Dermis lymphatic vessel endothelial cell (primary cell): ENCODE data around the gene MIA3. TPM values are rescaled to one million over a fixed set of nuclear protein-coding genes. Genes with fewer than 3 reads are reported as not detected.

Experiments
- total RNA-seq: library from RNA; depleted of rRNA; stranded (reverse); fragments of >200 nt; gene quantifications from 2 replicates; pipeline ENCODE4 v1.2.1, GENCODE V29; 2014

The MIA3 gene
- total RNA-seq = 31.4 and 35.7 TPM in 2 replicates

DNA sequence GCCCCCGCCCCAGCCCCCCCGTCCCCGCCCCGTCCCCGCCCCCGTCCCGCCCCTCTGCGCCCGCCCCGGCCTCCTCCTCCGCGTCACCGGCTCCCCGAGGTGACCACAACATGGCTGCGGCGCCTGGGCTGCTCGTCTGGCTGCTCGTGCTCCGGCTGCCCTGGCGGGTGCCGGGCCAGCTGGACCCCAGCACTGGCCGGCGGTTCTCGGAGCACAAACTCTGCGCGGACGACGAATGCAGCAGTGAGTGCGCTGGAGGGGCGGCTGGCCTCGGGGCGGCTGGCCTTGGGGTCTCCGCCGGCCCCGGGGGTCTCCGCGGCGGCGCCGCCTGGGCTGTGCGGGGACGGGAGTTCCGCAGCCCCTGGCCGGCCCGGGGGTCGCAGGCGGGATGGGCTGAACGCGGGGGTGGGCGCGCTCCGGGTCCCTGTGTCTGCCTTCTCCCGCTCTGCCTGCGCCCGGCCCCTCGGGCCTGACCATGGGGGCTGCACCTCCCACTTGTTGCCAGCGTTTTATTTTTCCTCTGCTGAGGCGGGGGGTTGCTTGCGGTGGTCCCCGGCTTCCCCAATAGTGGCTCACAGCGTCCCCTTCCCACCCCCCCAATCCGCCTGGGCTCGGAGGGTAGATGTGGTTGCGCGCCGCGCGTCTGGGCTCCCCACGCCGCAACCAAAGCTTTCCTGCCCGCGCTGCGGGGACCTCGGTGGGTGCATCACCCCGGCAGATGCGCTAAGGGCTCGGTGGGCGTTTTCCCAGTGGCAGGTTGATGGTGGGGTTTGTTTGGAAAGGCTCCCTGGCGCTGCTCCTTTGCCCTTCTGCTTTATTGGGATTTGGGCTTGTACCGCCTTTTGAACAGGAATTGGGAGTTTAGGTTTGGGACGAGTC lies at the start of gene MIA3:
TSS of gene MIA3 (plus strand) at position 97 of the 879 bp plus-strand sequence. CDS start at position 111, 14 bp downstream.

DNA sequence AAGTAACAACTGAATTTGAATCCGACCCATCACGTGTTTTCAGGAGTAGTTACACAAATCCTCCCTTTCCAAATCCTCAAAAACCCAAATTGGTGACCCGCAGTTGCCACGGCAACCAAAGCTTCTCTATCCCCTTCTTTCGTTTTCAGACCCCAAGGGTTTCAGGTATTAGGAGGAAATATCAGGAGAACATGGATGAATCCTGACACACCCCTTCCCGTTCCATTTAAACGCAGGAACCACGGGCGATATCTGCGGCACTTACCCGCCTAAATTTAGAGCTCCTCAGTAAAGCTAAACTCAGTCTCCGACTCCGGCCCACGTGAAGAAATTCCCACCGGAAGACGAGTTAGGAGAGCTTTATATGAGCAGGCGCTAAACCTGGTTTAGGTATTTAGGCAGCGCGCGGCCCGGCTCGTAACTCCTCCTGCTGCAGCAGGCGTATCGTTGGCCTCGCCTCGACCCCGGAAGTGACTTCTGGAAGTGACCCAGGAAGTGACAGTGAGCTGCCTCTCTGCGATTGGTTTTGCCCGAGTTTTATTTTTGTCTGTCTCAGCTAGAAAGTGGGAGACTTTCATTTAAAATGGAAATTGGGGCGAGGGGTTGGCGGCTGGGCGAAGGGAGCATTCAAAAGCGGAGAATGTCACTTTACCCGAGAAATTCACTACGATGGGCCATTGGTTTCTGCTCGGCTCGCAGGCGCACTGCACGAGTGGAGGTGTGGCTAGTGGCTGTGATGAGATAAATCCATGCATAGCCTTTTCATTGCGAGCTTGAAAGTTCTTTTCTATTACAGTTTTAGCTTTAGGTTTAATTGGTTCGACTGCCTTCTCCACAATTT lies 28.2 kb upstream of the MIA3 start, which contains the start of gene TAF1A:
TSS of gene TAF1A (minus strand) at position 472 of the 841 bp plus-strand sequence.

DNA sequence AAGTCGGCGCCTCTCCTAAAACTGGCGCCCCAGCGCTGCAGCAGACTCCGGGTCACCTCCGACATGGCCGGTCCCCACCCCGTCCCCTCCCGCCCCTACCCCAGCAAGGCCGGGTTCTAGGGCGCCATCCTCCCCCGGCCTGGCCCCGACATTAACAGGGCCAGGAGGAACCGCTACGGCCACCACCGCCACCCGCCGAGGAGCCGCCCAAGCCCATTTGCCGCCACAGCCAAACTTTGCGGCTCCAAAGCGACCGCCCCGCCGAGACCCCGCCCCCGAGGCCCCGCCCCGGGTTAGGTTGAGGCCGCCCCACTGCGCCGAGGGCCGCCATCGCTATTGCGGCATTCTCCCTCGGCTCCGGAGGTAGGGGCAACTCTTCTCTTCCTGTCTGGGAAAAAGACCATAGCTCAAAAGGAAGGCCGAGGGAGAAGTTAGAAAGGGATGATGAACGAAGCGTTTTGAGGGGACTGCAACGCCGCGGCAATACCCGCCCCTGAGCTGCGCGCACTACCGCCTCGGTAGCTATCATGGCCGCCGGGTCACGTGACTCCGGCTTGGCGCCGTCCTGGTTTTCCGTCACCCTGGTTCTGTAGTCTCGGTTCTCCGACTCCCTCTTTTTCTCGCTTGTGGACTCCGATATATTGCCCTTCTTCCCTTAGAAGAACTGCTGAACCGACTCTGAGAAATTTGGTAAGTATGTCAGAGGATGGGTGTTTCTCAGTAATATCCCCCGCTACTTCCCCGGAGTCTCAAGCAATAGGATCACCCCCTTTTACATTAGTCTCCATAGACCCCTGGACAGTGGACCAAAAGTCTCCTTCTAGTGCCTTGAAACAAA lies 94.6 kb downstream of the MIA3 start, which contains the start of the genes AIDA and BROX:
TSS of gene AIDA (minus strand) at position 239 of the 838 bp plus-strand sequence. CDS start at position 65, 174 bp downstream.
TSS of gene BROX (plus strand) at position 312 of the 838 bp plus-strand sequence. CDS start 3,136 bp downstream, outside the sequence.

Other genes starting within 250 kb of the MIA3 start
- under 0.01 TPM in 1 of 2 replicates, not detected in the other for gene HHIPL2, start 70.0 kb upstream of the MIA3 start, total RNA-seq
- 2.3 and 3.8 TPM in 2 replicates for gene TAF1A, start 28.2 kb upstream of the MIA3 start, total RNA-seq
- gene AIDA, start 94.4 kb downstream of the MIA3 start, total RNA-seq = 42.9 and 43.0 TPM in 2 replicates
- 41.1 and 43.0 TPM in 2 replicates for gene BROX, start 94.5 kb downstream of the MIA3 start, total RNA-seq
- not detected in 2 replicates for gene FAM177B, start 119.1 kb downstream of the MIA3 start, total RNA-seq
- 0.65 and 1.4 TPM in 2 replicates for gene DISP1, start 196.9 kb downstream of the MIA3 start, total RNA-seq